Activated CD4-positive, alpha-beta T cell treated with anti-CD3 and anti-CD28 coated beads, Interleukin-2, Interleukin-6, amounts not matched to agents 100 ng/mL and 50 ng/mL, durations not matched to agents 16 hours and 8 hours (primary cell): ENCODE results near the gene MYH11.
A peak's percentile ranks its signal among the peaks of the same experiment; 100 is the strongest.
"Not testable (repeated sequence)": the region's sequence is repeated elsewhere in the genome, so short reads cannot be mapped to it uniquely, and the experiment has no call there.

Experiments
- DNase-seq: peaks from one replicate; pipeline ENCODE4 v3.0.0-alpha.2; 2020

The MYH11 gene

DNA sequence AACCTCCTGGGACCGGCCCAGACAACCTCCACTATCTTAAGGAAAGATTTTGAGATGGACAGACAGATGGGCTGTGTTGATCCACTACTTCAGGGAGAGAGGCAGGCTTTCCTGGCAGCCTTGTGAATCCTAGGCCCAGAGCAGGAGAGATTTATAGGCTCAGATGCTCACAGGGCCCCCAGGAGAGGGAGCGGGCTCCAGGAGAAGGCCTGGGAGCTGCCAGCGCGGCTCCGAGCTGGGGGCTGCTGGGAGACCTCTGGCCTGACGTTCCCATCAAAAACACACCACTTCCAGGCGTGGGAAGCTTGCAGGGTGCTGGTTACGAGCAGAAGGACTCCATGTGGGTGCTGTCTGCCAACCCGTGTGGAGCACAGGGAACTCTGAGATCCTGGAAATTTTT, 53.2 kb downstream of the MYH11 start:
- no peak for DNase-seq

DNA sequence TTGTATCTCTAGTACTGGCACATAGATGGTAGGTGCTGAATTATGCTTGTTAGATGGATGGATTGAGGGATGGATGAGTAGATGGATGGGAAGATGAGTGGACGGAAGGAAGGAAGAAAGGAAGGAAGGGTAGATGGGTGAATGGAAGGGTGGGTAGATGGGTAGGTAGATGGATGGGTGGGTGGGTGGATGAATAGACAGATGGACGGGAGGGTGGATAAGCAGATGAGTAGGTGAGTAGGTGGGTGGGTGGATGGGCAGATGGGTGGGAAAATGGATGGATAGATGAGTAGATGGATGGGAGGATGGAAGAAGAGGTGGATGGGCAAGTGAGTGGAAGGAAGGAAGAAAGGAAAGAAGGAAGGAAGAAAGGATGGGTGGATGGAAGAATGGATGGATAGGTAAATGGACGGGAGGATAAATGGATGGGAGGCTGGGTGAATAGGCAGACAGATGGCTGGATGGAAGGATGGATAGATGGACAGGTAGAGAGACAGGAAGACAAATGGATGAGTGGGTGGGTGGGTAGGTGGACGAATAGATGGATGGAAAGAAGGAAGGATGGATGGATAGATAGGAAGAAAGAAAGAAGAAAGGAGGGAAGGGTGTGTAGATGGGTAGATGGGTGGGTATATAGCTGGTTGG, 56.9 kb downstream of the MYH11 start:
- DNase-seq, result no peak

DNA sequence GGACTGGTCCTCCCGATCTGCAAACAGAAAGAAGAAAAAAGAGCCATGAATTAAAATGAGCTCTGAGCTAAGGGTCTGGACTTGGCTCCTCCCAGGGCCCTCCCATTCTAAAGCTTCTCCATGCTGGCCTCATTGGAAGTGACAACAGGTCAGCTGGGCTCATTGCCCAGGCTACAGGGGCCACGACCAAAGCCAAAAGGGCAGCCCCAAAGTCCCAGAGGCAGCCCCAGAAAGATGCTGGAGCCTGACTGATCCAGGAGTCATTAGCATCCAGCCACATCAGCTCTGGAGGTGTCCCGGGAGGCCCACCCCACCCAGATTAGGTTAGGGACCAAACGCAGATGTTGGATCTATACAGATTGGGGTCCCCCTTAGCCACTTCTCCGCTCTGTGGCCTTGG, 58.2 kb downstream of the MYH11 start:
- DNase-seq, result no peak

DNA sequence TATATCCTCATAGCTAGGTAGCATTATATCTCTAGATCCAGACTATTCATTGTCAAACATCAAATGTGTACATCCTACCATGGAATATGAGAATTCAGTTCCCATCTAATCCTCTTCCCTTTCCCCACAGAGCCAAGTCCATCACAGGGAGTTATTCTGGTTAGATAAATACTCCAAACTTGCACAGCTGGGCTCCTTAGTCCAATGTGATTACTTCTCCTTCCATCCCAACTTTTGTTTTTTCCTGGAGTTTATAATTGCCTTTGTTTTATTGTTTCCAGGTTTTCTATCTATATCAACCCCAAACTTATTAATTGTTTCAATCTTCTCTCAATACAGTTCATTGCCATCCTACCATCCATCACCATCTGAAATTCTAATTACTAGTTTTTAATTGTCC, 59.9 kb downstream of the MYH11 start:
- no peak for DNase-seq

DNA sequence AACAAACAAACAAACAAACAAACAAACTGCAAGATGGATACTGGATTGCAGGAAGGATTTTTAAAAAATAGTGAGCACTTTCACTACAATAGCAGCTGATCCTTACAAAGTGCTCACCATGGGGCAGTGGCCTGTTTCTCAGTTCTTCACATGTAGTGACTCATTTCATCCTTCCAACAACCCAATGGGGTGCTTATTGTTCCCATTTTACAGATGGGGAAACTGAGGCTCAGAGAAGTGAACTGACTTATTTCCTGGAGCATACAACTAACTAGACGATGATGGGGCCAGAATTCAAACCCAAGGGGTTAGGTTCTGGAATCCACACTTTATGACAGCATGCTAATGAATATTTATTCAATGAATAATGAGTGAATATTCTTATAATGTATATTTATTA, 61.2 kb downstream of the MYH11 start:
- DNase-seq, result no peak

GRCh38 chr16:15792563-15792971, 64.3 kb downstream of the MYH11 start:
- no peak for DNase-seq

GRCh38 chr16:15790458-15790857, 66.4 kb downstream of the MYH11 start:
- DNase-seq, result no peak

DNA sequence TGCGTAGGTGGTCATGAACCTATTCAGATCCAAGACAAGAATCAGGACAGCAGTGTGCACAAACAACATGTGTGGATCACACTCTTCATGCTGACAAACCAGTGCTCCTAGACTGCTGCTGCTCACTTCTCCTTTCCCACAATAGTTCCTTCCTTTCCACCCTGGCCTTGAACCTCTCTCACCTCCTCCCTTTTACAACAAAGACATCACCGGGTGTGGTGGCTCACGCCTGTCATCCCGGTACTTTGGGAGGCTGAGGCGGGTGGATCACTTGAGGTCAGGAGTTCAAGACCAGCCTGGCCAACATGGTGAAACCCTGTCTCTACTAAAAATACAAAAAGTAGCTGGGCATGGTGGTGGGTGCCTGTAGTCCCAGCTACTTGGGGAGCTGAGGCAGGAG, 67.0 kb downstream of the MYH11 start:
- not testable (repeated sequence) for DNase-seq

- no peak for DNase-seq
Observed at GRCh38 chr16:15788846-15789239, 68.0 kb downstream of the MYH11 start.

DNA sequence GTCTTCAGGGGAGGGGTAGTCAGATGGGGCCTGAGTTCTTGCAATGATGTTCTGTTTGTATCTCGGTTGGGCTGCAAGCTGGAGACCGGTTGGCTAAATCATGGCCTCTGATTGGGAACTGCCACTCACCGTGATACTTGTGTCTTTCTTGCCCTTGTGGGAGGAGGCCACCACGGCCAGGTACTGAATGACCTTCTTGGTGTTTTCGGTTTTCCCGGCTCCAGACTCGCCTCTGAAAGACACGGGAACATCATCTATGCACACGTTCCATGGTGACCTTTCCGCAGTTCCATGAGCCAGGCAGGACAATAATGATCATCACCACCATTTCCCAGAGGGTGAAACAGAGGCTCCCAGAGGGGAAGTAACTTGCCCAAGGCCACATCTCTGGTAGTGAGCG, 70.3 kb downstream of the MYH11 start:
- DNase-seq, result no peak

GRCh38 chr16:15785386-15786059, 71.3 kb downstream of the MYH11 start:
- DNase-seq, result no peak

- DNase-seq, result no peak
Observed at GRCh38 chr16:15783985-15784384, 72.8 kb downstream of the MYH11 start.

DNA sequence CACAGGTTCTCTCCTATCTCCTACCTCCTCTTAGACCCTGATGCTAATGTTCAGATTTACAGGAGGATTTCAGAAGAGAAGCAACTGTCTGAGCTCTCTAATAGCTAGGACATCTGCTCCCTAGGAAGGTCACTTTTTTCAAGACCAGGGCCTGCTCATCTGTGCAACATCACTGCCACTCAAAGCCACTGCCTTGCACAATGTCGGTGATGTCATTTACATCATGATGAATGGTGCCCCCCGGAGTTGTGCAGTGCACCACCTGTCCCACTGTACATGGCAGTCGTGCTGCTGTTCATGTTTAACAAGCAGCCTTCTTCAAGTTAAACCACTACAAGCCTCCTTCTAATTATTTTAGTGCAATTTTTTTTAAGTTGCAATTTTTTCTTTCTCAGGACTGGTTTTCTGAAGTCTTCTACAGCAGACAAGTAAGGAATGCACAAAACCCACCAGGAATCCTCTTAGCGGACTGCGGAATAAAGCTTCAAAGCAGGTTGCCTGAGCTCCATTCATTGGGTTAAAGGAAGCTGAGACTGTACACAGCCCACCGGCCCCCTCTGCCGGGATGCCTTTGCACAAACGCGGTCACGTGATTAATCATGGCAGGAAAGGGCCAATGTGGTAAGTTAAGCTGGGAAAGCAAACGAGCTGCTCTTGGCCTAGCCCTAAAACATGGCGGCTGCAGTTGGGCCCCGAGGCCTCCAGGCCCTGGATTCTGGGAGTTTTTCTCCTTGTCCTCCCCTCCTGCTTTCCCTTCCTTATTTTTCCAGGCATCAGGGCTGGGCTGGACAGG, 74.1 kb downstream of the MYH11 start:
- DNase-seq, result no peak

DNA sequence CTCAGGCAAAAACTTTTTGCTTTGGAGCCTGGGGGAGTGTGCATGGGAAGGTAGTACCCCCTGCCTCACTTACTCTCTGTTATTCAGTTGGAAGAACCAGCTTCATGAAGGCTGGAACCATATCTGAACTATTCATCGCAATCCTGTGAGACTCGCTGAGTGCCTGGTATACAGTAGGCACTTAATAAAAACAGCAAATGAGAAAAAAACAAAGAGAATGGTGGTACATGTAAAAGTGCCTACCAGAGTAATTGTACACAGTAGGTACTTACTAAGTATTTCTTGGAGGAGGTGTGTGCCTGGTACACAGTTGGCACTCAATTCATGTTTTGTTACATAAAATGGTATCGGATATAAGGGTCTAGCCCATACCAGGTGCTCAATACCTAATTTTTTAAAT, 75.2 kb downstream of the MYH11 start:
- DNase-seq, result no peak

DNA sequence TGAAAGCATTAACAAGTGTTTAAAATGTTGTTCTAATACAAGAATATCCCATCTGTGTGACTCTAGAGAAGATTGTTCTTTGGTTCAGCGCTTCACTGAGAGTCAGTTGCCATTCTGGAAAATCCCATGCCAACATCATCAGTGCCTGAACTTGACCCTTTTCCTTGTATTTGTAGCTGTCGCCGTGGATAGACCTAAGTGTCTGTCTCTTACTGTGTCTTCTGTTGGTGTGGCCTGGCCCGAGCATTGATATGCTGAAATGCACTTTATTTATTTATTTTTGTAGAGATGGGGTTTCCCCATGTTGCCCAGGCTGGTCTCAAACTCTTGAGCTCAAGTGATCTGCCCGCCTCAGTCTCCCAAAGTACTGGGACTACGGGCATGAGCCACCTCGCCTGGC, 76.0 kb downstream of the MYH11 start:
- DNase-seq, result no peak

GRCh38 chr16:15779664-15780351, 77.0 kb downstream of the MYH11 start:
- no peak for DNase-seq

GRCh38 chr16:15778999-15779614, 77.7 kb downstream of the MYH11 start:
- DNase-seq, result no peak

DNA sequence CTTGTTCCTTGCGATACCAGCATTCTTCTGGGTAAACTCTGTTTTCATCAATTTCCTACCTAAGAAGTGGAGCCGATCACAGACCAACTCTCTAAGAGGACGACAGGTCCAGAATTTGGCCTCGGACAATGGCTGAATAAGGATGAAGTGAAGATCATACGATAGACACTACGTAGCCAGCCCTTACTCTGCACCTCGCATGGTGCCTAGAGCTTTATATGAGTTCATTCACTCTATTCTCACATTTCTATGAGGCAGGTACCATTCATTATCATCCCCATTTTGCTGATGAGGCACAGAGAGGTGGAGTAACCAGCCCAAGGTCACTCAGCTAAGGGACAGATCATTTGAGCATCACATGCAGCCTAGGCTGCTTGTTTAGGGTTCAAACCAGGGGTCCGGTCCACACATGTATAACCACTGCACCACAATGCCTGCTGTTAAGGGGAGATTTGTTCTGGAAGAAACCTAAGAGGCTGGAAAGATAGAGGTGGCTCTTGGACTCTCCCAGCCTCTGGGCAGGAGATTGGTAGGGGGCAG, 78.6 kb downstream of the MYH11 start:
- DNase-seq, result no peak

DNA sequence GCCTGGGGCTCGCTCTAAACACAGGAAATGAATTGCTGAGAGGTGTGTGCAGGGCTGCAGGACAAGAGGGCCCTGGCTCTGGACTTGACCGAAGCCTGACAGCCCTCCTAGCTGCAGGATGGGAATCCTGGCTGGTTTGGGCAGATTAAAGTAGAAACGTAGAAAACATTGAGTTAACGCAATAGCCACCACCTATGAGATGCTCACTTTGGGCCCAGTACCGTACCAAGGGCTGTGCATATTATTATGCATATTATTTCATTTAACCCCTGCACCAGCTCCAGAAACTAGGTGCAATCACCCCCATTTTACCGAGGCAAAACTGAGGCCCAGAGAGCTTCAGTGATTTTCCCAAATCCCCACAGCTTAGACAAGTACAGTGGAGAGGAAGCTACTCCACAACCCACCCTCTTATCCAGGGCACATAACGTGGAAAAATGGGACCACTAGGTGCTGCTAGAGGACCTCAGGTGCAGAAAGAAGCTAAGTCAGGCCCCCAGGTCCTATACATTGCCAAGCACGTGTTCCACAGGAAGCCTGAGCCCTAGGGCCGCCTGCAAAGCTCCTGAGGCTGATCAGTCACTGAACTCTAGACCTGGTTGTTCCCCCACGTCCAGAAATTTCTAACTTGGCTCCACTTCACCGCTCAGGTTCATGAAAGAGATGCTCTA, 79.2 kb downstream of the MYH11 start:
- peak; percentile 32 for DNase-seq

DNA sequence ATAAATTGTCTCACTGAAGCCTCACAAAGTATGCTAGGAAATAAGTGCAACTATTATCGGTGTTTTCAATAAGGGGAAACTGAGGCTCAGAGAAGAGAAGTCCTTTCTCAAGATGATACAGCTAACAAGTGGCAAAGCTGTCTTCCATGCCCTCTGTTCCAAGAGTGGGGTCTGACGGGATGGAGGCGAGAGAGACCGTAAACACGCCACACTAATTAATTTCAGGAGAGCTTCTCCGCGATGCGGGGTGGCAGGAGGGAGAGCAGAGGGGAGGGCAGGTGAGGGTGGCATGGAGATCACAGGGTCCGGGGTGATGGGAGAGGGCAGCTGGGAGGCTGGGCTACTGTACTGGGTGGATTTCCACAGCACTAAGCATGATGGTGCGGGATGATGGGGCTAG, 80.3 kb downstream of the MYH11 start:
- DNase-seq, result no peak

DNA sequence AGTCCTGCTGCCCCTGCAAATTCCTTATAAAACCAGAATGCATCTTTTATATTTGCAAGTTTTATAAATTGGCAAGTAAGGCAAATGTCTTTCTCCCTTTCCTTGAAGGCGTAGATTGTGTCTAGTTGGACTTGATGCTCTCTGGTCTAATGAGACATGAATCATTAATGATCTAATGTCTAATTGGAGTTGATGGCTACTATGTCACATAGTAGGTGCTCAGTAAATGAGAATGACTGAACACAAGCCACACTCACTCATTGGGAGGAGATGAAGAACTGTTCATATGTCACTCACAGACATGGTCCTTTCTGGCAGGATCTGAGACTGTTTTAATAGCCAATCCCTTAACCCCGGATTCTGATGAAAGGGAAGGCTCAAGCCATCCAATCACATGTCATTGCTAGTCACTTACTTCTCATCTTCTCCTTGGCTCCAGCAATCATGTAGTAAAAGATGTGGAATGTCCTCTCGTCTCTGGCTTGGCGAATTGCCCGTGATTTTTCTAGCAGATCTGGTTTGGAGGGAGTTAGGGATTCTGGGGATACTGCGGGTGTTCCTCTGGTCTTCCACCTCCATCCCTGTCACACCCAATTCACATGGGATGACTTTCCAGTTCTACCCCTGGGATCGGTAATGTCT, 81.0 kb downstream of the MYH11 start:
- DNase-seq, result no peak

DNA sequence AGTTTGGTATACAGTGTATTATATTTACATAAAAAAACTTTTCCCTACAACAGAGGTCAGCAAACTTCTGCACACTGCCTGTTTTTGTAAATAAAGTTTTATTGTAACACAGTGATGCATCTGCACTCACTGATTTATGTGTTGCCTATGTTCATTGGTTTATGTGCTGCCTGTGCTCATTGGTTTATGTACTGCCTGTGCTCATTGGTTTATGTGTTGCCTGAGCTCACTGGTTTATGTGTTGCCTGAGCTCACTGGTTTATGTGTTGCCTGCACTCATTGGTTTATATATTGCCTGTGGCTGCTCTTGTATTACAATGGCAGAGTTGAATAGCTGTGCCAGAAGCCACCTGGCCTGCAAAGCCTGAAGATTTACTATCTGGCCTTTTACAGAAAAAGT, 81.6 kb downstream of the MYH11 start:
- peak; percentile 5 for DNase-seq
